Measurements from ENCODE around the gene FBXW2.

FBXW2 gene

DNA sequence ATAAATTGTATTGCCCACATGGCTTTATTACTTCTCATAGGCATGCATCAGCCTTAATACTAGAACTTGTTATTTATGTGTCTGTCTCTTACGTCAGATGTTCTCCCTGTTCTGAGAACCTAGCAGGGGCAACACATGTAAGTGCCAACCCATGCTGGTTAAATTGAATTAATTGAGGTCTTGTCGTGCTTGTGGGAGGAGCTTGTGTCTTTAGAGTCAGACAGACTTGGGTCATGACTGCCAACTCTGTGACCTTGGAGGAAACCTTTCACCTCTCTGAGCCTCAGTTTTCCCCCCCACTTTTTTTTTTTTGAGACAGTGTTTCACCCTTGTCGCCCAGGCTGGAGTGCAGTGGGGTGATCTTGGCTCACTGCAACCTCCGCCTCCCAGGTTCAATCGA is 76.7 kb downstream of the FBXW2 start:
- Histone ChIP-seq H3K9me3 (ENCODE audit: insufficient read depth, low read depth, low read length) (no peaks in the 10 kb centered on the region), H3K4me3 (ENCODE audit: low read length, poor library complexity, severe bottlenecking) (no peak overlapping the region), H2AFZ (ENCODE audit: low read length) (no peak overlapping the region), H3K36me3 (ENCODE audit: insufficient read depth, low read length) (no peaks in the 10 kb centered on the region), H3K9me2 (replicated peaks; ENCODE audit: low read depth, low read length) (no peaks in the 10 kb centered on the region), H4K20me1 (ENCODE audit: insufficient read depth, low read length, poor library complexity, severe bottlenecking) (peaks cover 7% of the 10 kb centered on the region), H3K27me3 (ENCODE audit: insufficient read depth, low read length, poor library complexity, severe bottlenecking) (no peaks in the 10 kb centered on the region), H3K4me1 (ENCODE audit: insufficient read depth, low read length, poor library complexity, severe bottlenecking) (peaks cover 29% of the 10 kb centered on the region), H3K4me2 (ENCODE audit: low read depth, low read length, poor library complexity, severe bottlenecking) (no peak overlapping the region), H3F3A (ENCODE audit: low read depth) (no peaks in the 10 kb centered on the region), H3K79me2 (ENCODE audit: insufficient read depth, low read length) (peaks cover 22% of the 10 kb centered on the region), H3K9ac (ENCODE audit: low read depth, low read length, poor library complexity, severe bottlenecking) (no peak overlapping the region)
- TF ChIP-seq, protein P1, sequence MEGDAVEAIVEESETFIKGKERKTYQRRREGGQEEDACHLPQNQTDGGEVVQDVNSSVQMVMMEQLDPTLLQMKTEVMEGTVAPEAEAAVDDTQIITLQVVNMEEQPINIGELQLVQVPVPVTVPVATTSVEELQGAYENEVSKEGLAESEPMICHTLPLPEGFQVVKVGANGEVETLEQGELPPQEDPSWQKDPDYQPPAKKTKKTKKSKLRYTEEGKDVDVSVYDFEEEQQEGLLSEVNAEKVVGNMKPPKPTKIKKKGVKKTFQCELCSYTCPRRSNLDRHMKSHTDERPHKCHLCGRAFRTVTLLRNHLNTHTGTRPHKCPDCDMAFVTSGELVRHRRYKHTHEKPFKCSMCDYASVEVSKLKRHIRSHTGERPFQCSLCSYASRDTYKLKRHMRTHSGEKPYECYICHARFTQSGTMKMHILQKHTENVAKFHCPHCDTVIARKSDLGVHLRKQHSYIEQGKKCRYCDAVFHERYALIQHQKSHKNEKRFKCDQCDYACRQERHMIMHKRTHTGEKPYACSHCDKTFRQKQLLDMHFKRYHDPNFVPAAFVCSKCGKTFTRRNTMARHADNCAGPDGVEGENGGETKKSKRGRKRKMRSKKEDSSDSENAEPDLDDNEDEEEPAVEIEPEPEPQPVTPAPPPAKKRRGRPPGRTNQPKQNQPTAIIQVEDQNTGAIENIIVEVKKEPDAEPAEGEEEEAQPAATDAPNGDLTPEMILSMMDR (conservative IDR thresholded peaks at IDR 0.05; ENCODE audit: low read length), result no peak
- no peak for TF ChIP-seq EZH2phosphoT487 (IDR thresholded peaks at IDR 0.05; ENCODE audit: borderline replicate concordance)

DNA sequence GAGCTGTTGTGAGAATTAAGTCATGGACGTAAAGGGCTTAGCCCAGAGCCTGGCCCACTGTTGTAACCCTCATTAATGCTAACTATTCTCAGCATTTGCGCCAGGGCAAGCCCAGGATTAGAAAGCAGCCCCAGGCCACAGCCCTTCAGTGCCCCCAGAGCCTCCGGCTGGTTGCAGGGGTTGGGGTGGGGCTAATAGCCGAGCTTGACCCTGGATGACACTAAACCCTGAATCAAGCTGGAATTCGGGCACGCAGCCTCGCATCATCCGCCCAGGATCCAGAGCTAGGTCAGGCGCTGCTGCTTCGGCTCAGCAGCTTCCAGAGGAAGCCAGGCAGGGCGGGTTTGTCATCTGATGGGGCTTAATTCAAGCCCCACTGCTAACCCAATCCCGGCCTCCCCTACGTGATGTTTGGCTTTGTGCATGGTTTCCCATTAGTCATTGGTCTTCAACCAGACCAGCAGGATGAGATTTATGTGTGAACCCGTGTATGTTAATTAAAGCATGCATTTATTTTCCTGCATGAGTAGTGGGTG is 77.8 kb downstream of the FBXW2 start:
- Histone ChIP-seq H4K20me1 (ENCODE audit: insufficient read depth, low read length, poor library complexity, severe bottlenecking) (peaks cover 7% of the 10 kb centered on the region), H3K36me3 (ENCODE audit: insufficient read depth, low read length) (no peaks in the 10 kb centered on the region), H3K4me2 (ENCODE audit: low read depth, low read length, poor library complexity, severe bottlenecking) (peak overlapping the region; percentile 74), H3K27me3 (ENCODE audit: insufficient read depth, low read length, poor library complexity, severe bottlenecking) (no peaks in the 10 kb centered on the region), H2AFZ (ENCODE audit: low read length) (no peak overlapping the region), H3K9ac (ENCODE audit: low read depth, low read length, poor library complexity, severe bottlenecking) (peak overlapping the region; percentile 81), H3K4me3 (ENCODE audit: low read length, poor library complexity, severe bottlenecking) (peak overlapping the region; percentile 88), H3K4me1 (ENCODE audit: insufficient read depth, low read length, poor library complexity, severe bottlenecking) (peaks cover 39% of the 10 kb centered on the region), H3F3A (ENCODE audit: low read depth) (no peaks in the 10 kb centered on the region), H3K9me3 (ENCODE audit: insufficient read depth, low read depth, low read length) (no peaks in the 10 kb centered on the region), H3K9me2 (replicated peaks; ENCODE audit: low read depth, low read length) (no peaks in the 10 kb centered on the region), H3K79me2 (ENCODE audit: insufficient read depth, low read length) (peaks cover 31% of the 10 kb centered on the region)
- TF ChIP-seq, protein P1 (conservative IDR thresholded peaks at IDR 0.05; ENCODE audit: low read length), result no peak
- no peak for TF ChIP-seq EZH2phosphoT487 (IDR thresholded peaks at IDR 0.05; ENCODE audit: borderline replicate concordance)

DNA sequence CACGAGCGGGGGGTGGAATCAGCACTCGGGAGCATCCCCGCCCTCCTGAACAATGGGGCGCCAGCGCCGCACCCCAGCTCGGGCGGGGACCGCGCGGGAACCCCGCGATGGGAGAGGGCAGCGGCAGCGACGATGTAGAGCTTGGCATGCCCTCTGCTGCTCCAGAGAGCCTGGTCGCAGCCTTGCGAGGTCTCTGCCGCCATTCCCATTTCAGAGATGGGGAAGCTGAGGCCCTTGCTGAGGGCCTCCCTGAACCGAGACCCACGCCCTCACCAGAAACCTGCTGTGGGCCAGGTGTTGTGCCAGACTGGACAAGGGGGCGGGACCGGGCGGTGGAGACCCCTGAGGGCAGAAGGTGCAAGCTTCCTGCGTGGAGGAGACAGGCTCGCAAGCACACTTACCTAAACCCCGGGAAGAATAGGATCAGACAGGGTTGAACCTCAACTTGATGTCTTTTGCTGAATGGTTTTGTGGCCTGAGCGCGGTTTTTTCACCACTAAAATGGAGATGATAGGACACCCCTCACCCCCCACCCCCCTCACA is 78.3 kb downstream of the FBXW2 start:
- Histone ChIP-seq H3F3A (ENCODE audit: low read depth) (no peaks in the 10 kb centered on the region), H3K9me2 (replicated peaks; ENCODE audit: low read depth, low read length) (no peaks in the 10 kb centered on the region), H3K9ac (ENCODE audit: low read depth, low read length, poor library complexity, severe bottlenecking) (peak overlapping the region; percentile 81), H4K20me1 (ENCODE audit: insufficient read depth, low read length, poor library complexity, severe bottlenecking) (peaks cover 7% of the 10 kb centered on the region), H3K4me2 (ENCODE audit: low read depth, low read length, poor library complexity, severe bottlenecking) (peak overlapping the region; percentile 74), H3K79me2 (ENCODE audit: insufficient read depth, low read length) (peaks cover 34% of the 10 kb centered on the region), H2AFZ (ENCODE audit: low read length) (peak overlapping the region; percentile 93), H3K4me1 (ENCODE audit: insufficient read depth, low read length, poor library complexity, severe bottlenecking) (peaks cover 41% of the 10 kb centered on the region), H3K36me3 (ENCODE audit: insufficient read depth, low read length) (no peaks in the 10 kb centered on the region), H3K27me3 (ENCODE audit: insufficient read depth, low read length, poor library complexity, severe bottlenecking) (no peaks in the 10 kb centered on the region), H3K4me3 (ENCODE audit: low read length, poor library complexity, severe bottlenecking) (peak overlapping the region; percentile 88), H3K9me3 (ENCODE audit: insufficient read depth, low read depth, low read length) (no peaks in the 10 kb centered on the region)
- TF ChIP-seq, protein P1 (conservative IDR thresholded peaks at IDR 0.05; ENCODE audit: low read length), result no peak
- no peak for TF ChIP-seq EZH2phosphoT487 (IDR thresholded peaks at IDR 0.05; ENCODE audit: borderline replicate concordance)

All from Loucy (cell line).